CD4-positive, alpha-beta T cell treated with Interleukin-15 for 4 hours (primary cell): ENCODE measurements around the gene ACAP3.

Experiments used
- DNase-seq: peaks from one replicate; pipeline ENCODE4 v3.0.0-alpha.2; 2020; ENCODE audit warnings: low spot score

ACAP3 gene

GRCh38 chr1:1314237-1314586 is 6.5 kb upstream of the ACAP3 start:
- DNase-seq: no peak

GRCh38 chr1:1313500-1314236 is 5.9 kb upstream of the ACAP3 start:
- DNase-seq: no peak

GRCh38 chr1:1312450-1313314 is 5.0 kb upstream of the ACAP3 start:
- DNase-seq: no peak

- DNase-seq: no peak
Observed at GRCh38 chr1:1311107-1312104, 3.7 kb upstream of the ACAP3 start.

- DNase-seq: no peak
Observed at GRCh38 chr1:1310476-1311053, 2.8 kb upstream of the ACAP3 start.

DNA sequence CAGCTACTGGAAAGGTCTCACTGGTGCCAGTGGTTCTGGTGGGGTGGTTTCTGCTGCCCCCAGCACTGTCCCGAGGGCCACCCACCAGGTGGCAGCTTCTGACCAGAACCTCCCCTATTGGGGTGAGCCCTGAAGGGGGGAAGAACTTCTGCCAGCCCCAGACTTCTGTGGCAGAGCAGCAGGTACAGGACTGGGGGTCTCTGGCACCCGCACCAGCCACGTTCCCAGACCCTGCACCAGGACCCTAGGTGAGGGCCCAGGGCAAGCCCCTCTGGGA is 2.3 kb upstream of the ACAP3 start:
- DNase-seq: no peak

DNA sequence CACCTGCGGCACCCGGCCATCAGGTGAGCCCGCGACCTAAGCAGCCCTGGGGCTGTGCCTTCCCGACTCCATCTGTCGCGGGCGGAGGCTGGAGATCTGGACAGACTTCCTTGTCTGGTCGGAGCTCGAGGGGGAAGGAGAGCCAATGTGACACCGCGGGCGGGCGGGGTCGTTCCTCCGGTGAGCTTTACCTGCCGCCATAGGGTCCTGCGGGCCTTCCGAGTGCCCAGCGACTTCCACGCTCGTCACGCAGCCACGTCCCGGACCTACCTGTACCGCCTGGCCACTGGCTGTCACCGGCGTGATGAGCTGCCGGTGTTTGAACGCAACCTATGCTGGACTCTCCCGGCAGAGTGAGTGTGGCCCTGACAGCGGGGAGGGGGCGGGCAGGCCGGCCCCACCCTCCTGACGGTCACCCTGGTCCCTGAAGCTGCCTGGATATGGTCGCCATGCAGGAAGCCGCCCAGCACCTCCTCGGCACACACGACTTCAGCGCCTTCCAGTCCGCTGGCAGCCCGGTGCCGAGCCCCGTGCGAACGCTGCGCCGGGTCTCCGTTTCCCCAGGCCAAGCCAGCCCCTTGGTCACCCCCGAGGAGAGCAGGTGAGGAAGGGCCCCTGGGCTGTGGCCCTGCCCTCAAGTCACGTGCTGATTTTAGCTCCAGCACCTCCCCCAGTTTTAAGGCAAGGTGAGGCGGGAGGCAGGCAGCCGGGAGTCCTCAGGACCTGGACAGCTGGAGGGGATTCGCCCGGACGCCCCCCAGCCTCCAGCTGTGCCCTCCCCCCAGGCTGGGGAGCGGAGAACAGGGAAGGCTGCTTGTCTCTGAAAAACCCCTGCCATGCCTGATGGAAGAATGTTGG is 1.8 kb upstream of the ACAP3 start:
- DNase-seq: no peak

- DNase-seq: no peak
Observed at GRCh38 chr1:1308756-1309250, 1.1 kb upstream of the ACAP3 start.

DNA sequence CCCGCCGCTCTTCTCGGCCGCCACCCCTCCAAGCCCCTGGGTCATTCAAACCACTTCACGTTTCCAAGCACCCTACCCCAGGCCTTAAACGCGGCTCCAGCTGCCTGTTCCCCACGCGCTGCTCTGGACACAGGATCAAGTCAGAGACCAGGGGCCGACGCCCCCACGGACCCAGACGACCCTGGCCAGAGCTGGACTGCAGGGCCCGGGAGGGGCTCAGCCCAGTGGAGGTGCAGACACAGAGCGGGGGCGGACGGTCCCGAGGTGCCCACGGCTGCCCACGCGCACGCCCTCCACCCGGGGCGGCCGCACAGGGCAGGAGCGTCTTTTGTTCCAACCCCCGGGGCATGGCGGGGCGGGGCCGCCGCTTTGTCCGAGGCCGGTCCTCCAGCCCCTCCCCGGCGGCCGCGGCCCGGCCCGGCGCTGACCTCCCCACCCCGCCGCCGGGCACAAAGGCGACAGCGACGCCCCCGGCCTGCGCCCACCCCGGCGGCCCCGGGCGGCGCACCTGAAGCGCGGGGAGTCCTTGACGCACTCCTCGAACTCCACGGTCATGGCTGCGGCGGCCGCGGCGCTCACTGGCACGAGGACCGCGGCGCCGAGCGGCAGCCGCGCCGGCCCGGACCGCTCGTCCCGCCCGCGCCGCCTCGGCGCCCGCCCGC is 338 bp downstream of the ACAP3 start:
- no peak for DNase-seq

GRCh38 chr1:1306661-1307260 is 969 bp downstream of the ACAP3 start:
- no peak for DNase-seq

GRCh38 chr1:1306070-1306660 is 1.6 kb downstream of the ACAP3 start:
- no peak for DNase-seq

GRCh38 chr1:1305300-1306069 is 2.2 kb downstream of the ACAP3 start:
- DNase-seq: peak; percentile 78

DNA sequence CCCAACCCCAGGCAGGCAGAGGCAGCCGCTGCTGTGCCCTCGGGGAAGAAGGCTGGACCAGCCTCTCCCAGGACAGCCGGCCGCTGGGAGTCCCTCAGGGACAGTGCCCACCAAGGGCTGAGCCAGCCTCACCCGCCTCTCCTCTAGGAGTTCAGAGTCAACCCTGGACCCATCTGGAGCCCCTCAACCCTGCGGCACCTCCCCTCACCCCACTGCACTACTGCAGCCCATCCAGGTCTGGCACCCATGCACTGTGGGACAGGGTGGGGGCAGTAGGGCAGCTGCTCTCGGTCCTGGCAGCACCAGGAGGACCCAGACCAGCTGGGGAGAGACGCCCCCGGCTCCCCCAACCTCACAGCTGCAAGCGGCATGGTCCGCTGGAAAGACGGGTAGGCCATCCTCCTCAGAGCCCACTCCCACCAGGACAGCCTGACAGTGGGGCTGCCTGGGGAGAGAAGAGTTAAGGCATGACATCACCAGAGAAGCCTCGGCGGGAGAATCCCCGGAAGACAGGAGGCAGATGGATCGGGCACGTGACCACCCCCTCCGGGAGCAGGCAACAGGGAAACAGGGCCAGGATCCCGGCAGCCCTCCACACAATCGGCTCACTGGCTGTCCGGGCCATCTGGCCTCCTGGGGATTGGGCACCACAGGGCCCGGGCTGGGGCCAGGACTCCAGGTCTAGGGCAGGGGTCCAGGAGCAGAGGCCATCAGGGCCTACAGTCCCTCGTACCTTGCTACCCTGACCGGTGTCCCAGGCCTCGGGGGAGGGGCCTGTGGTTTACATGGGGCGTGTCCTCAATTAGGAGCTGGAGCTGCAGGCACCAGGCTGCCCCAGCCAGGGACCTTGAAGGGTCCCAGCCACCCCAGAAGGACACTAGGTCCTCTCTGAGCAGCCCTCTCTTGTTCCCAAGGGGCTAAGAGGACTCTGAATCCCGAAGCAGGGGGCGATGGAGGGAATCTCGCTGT is 3.1 kb downstream of the ACAP3 start:
- DNase-seq: no peak

DNA sequence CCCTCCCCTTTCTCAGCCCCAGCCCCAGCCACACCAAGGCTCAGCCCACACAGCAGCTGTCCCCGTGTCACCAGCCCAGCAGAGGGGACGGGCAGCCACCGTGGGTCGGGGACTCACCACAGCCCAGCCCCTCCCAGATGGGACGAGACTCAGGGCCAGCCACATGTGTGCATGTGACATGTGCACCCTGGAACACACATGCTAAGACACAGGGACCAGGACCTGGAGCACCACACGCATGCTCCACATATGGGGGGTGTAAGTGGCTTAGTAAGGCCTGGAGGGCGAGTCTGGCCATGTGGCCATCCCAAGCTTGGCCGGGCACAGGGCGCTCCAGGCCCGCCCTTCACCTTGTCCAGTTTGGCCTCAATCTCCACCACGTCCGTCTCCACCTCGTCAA is 4.0 kb downstream of the ACAP3 start:
- DNase-seq: no peak

DNA sequence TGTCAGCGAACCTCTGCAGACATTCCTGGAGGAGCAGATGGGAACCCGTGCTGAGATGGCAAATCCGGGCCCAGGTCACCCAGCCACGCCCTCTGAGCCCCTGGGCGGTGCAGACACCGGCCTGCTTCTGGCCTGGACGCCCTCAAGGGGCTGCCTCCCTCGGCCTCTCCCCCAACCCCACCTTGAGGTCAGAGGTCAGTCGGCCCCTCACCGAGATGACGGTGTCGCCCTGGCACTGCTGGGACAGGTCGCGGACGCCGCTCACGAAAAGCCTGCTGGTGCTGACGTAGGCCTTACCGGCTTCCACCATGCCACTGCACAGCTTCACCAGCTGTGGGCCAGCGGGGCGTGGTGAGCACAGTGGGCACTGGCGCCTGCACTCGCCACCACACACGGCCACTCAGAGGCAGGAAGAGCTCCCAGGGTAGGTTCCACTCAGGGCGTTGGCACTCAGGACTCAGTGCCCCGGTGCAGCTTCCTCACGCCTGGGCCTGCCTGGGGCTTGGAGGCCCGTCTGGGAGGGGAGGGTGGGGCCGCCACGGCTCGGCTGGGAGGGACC is 4.7 kb downstream of the ACAP3 start:
- DNase-seq: no peak

- DNase-seq: no peak
Observed at GRCh38 chr1:1302006-1302430, 5.7 kb downstream of the ACAP3 start.

DNA sequence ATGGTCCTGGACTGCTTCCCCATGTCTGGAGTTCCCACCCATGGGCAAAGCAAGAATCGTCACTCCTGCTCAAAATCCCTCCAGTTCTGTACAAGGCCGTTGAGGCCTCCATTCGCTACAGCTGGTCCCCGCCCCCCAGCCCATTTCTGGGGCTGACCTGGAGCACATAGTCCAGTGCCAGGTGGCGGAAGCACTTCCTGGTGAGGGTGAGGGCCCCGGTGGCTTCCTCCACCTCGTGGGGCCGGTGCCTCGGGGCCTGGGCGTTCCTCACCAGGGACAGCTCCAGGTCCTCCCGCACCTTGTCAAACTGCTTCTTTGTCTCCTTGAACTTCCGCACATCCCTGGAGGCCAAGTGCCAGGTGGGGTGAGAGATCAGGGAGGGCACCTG is 7.4 kb downstream of the ACAP3 start:
- DNase-seq: no peak
